ENCODE measurements around the gene VAV2. TPM values are rescaled to one million over a fixed set of nuclear protein-coding genes. Genes with fewer than 3 reads are reported as not detected.

VAV2 gene
- total RNA-seq, 1 donor from 2014 or later, result 61.9 TPM

DNA sequence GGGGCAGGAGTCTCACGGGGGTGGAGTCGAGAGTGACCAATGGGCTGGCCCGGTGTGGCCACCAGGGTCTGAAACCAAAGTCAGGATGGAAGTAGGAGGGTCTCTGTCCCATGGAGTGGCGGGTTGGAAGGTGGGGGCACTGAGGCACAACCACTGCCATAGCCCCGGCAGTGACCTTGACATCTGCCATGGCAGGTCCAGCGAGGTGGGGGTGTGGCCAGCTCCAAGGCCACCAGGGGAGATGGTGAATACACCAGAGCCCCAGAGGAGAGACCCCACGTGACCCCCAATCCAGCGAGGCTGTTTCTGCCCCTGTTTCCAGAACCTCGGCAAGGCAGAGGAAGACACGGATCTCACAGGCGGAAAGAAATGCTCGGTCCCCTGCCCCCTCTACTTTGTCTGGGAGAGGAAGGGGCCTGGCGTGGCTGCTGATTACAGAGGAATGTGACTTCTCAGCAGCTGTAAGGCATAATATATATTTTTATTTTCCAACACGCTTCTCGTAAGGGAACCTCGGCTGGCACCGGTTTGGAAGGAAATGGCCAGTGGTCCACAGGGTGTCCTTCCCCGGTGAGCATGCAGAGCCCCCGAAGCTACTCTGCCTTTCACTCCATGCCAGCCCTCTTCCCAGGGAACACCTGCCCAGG is 148.2 kb downstream of the VAV2 start:
- Mint-ChIP-seq H3K9me3 (no peaks in the 10 kb centered on the region), H3K36me3 (no peaks in the 10 kb centered on the region), H3K27me3 (ENCODE audit: low read depth) (no peaks in the 10 kb centered on the region), H3K27ac (peak overlapping the region; percentile 89), H3K4me3 (no peak overlapping the region), H3K4me1 (peaks cover 48% of the 10 kb centered on the region)
- TF ChIP-seq, protein P1, sequence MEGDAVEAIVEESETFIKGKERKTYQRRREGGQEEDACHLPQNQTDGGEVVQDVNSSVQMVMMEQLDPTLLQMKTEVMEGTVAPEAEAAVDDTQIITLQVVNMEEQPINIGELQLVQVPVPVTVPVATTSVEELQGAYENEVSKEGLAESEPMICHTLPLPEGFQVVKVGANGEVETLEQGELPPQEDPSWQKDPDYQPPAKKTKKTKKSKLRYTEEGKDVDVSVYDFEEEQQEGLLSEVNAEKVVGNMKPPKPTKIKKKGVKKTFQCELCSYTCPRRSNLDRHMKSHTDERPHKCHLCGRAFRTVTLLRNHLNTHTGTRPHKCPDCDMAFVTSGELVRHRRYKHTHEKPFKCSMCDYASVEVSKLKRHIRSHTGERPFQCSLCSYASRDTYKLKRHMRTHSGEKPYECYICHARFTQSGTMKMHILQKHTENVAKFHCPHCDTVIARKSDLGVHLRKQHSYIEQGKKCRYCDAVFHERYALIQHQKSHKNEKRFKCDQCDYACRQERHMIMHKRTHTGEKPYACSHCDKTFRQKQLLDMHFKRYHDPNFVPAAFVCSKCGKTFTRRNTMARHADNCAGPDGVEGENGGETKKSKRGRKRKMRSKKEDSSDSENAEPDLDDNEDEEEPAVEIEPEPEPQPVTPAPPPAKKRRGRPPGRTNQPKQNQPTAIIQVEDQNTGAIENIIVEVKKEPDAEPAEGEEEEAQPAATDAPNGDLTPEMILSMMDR (IDR thresholded peaks at IDR 0.05; ENCODE audit: unreplicated experiment), result no peak
- DNase-seq (ENCODE audit: low spot score in 2 of 2, unreplicated experiment in 2 of 2), result peak in 1 of 2 experiments; percentile 52

GRCh38 chr9:133843250-133843649 is 148.9 kb downstream of the VAV2 start:
- TF ChIP-seq, protein P1 (IDR thresholded peaks at IDR 0.05; ENCODE audit: unreplicated experiment), result no peak
- no peak for DNase-seq (ENCODE audit: low spot score in 2 of 2, unreplicated experiment in 2 of 2)
- no peaks in the 10 kb centered on the region for H3K27me3 Mint-ChIP-seq (ENCODE audit: low read depth)
- no peak overlapping the region for H3K4me3 Mint-ChIP-seq
- H3K9me3 Mint-ChIP-seq, result no peaks in the 10 kb centered on the region
- H3K27ac Mint-ChIP-seq, result peak overlapping the region; percentile 89
- peaks cover 48% of the 10 kb centered on the region for H3K4me1 Mint-ChIP-seq
- no peaks in the 10 kb centered on the region for H3K36me3 Mint-ChIP-seq

DNA sequence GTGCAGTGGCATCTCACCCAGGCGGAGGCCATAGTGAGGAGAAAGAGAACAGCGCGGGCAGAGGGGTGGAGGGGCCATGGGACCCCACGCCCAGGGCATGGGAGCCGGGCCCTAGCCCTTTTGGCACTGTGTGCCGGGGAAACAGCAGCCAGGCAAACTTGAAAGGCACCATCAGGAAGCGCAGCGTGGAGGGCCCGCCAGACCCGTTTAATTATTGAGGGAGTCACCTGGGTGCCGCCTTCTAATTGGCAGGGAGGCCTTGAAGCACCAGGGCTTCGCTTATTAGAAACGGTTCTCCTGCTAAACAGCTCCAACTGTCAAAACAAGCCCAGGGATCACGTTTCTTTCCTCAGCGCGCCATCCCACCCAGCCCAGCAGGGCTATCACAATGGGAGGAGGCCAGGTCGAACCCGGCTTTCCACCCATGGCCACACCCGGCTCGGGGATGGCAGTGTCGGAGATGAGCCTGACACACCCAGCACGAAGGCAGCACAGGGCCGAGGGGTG is 149.3 kb downstream of the VAV2 start:
- Mint-ChIP-seq H3K9me3 (no peaks in the 10 kb centered on the region), H3K27ac (no peak overlapping the region), H3K36me3 (no peaks in the 10 kb centered on the region), H3K27me3 (ENCODE audit: low read depth) (no peaks in the 10 kb centered on the region), H3K4me3 (no peak overlapping the region), H3K4me1 (peaks cover 52% of the 10 kb centered on the region)
- DNase-seq (ENCODE audit: low spot score in 2 of 2, unreplicated experiment in 2 of 2), result no peak
- TF ChIP-seq, protein P1 (IDR thresholded peaks at IDR 0.05; ENCODE audit: unreplicated experiment), result no peak

DNA sequence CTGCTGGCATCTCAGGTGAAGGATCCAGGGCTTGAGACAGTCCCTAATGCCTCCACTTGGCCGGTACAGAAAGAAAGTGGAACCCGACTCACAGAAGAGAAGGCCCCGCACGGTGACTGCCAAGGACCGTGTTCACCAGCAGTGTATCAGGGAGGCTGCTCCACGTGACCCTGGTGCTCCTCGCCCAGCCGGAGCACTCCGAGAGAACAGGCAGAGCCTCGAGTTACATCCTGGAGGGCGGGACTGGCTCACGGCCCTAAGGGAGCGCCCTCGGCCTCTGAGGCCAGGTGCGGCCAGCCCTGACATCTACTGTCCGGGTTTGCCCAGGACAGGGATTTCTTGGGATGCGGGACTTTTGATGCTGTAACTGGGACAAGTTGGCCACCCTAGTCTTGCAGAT is 149.9 kb downstream of the VAV2 start:
- no peaks in the 10 kb centered on the region for H3K36me3 Mint-ChIP-seq
- H3K27me3 Mint-ChIP-seq (ENCODE audit: low read depth), result no peaks in the 10 kb centered on the region
- H3K9me3 Mint-ChIP-seq, result no peaks in the 10 kb centered on the region
- no peak overlapping the region for H3K27ac Mint-ChIP-seq
- TF ChIP-seq, protein P1 (IDR thresholded peaks at IDR 0.05; ENCODE audit: unreplicated experiment), result no peak
- H3K4me3 Mint-ChIP-seq, result no peak overlapping the region
- DNase-seq (ENCODE audit: low spot score in 2 of 2, unreplicated experiment in 2 of 2), result no peak
- peaks cover 54% of the 10 kb centered on the region for H3K4me1 Mint-ChIP-seq

DNA sequence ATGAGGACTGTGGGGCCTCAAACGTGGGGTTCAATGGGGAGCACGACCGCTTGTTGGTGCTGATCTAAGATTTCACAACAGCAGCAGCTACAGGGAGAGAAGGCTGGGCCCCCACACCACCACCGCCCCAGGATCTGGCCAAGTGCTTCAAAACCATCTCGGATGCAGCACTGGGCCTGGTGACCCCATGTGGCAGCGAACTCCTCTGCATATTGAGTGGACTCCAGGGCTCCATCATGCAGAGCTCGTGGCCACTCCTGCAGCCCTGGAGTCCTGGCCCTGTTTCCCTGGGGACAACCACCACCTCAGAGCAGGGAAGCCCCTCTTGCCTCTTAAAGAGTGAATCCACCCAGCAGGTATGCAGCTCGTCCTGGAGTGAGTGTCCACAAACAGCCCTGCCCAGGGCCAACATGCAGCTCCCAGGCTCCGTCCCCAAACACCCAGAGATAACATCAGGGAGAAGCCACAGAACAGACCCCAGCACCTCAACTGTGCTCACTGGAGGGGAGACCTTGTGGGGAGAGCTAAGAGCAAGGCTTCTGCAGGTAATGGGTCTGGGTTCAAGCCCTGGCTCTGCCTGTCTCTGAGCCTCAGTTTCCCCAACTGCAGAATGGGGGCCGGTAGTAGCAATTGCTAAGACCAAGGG is 150.8 kb downstream of the VAV2 start:
- no peak overlapping the region for H3K4me3 Mint-ChIP-seq

More for the DNA sequence above, 150.8 kb downstream of the VAV2 start:
- H3K4me1 Mint-ChIP-seq, result peaks cover 57% of the 10 kb centered on the region
- no peaks in the 10 kb centered on the region for H3K9me3 Mint-ChIP-seq
- TF ChIP-seq, protein P1 (IDR thresholded peaks at IDR 0.05; ENCODE audit: unreplicated experiment), result no peak
- H3K27me3 Mint-ChIP-seq (ENCODE audit: low read depth), result no peaks in the 10 kb centered on the region
- no peak for DNase-seq (ENCODE audit: low spot score in 2 of 2, unreplicated experiment in 2 of 2)
- no peak overlapping the region for H3K27ac Mint-ChIP-seq
- H3K36me3 Mint-ChIP-seq, result no peaks in the 10 kb centered on the region

All from mesothelial cell of epicardium (in vitro differentiated cells).